ENCODE data around the gene FPGS. TPM values are rescaled to one million over a fixed set of nuclear protein-coding genes. Genes with fewer than 3 reads are reported as not detected.

Gene FPGS
- total RNA-seq, 1 donor from 2014 or later: 132 TPM

GRCh38 chr9:127796225-127796813 lies 6.4 kb upstream of the FPGS start:
- no peak for DNase-seq (ENCODE audit: low read depth)
- H3K4me3 ChIP-seq (ENCODE audit: low read depth, low read length): no peak overlapping the region
- no peak for TF ChIP-seq CTCF (conservative IDR thresholded peaks at IDR 0.05; ENCODE audit: low read depth, low read length)

- no peak for DNase-seq (ENCODE audit: low read depth)
- no peak for TF ChIP-seq CTCF (conservative IDR thresholded peaks at IDR 0.05; ENCODE audit: low read depth, low read length)
- no peak overlapping the region for H3K4me3 ChIP-seq (ENCODE audit: low read depth, low read length)
Observed at GRCh38 chr9:127796852-127797370, 5.8 kb upstream of the FPGS start.

GRCh38 chr9:127801955-127802575 lies 617 bp upstream of the FPGS start:
- peak; percentile 29 for TF ChIP-seq CTCF (conservative IDR thresholded peaks at IDR 0.05; ENCODE audit: low read depth, low read length)
- DNase-seq (ENCODE audit: low read depth): no peak
- peak overlapping the region; percentile 81 for H3K4me3 ChIP-seq (ENCODE audit: low read depth, low read length)

- peak overlapping the region; percentile 81 for H3K4me3 ChIP-seq (ENCODE audit: low read depth, low read length)
- no peak for DNase-seq (ENCODE audit: low read depth)
- TF ChIP-seq CTCF (conservative IDR thresholded peaks at IDR 0.05; ENCODE audit: low read depth, low read length): no peak
Observed at GRCh38 chr9:127803507-127804352, 1.0 kb downstream of the FPGS start.

- TF ChIP-seq CTCF (conservative IDR thresholded peaks at IDR 0.05; ENCODE audit: low read depth, low read length): peak; percentile 41
- no peak overlapping the region for H3K4me3 ChIP-seq (ENCODE audit: low read depth, low read length)
- no peak for DNase-seq (ENCODE audit: low read depth)
Observed at GRCh38 chr9:127805620-127806019, 2.9 kb downstream of the FPGS start.

GRCh38 chr9:127806871-127807270 lies 4.2 kb downstream of the FPGS start:
- no peak for TF ChIP-seq CTCF (conservative IDR thresholded peaks at IDR 0.05; ENCODE audit: low read depth, low read length)
- H3K4me3 ChIP-seq (ENCODE audit: low read depth, low read length): no peak overlapping the region
- DNase-seq (ENCODE audit: low read depth): no peak
